SK-N-SH treated with all-trans-retinoic acid at 6 μM for 48 hours (cell line): ENCODE results near the gene AKAP8L.

Source experiments
- ATAC-seq: fragments of 200-7000 bp; cut with Tn5 transposase; 3 replicates; pipeline ENCODE4 v1.9.1; 2020; ENCODE audit warnings: mild to moderate bottlenecking, moderate library complexity
- ARNTL ChIP-seq: fragments of 450-650 bp; formaldehyde crosslinking; IDR thresholded peaks from 2 replicates; pipeline ENCODE4 v1.5.0; 2020; ENCODE audit warnings: low read depth, mild to moderate bottlenecking, moderate library complexity, borderline replicate concordance
- BACH2 ChIP-seq: fragments of 250-450 bp; sonication (Bioruptor Pico); IDR thresholded peaks from 2 replicates; pipeline ENCODE4 v1.9.0; 2021; ENCODE audit warnings: mild to moderate bottlenecking, borderline replicate concordance
- CREB5 ChIP-seq: fragments of 250-450 bp; sonication (Bioruptor Pico); IDR thresholded peaks from 2 replicates; pipeline ENCODE4 v1.5.1; 2020; ENCODE audit warnings: low read depth, mild to moderate bottlenecking, moderate library complexity
- CSDC2 ChIP-seq: fragments of 250-450 bp; sonication (Bioruptor Pico); IDR thresholded peaks from 2 replicates; pipeline ENCODE4 v1.5.0; 2020; ENCODE audit warnings: mild to moderate bottlenecking, moderate library complexity
- CSRNP3 ChIP-seq: fragments of 250-450 bp; sonication (Bioruptor Pico); IDR thresholded peaks from 2 replicates; pipeline ENCODE4 v1.5.1; 2021; ENCODE audit warnings: mild to moderate bottlenecking, moderate library complexity
- ESRRG ChIP-seq: fragments of 250-450 bp; sonication (Bioruptor Pico); IDR thresholded peaks from 2 replicates; pipeline ENCODE4 v1.6.1; 2021; ENCODE audit warnings: mild to moderate bottlenecking
- GLIS3 ChIP-seq: fragments of 250-450 bp; sonication (Bioruptor Pico); IDR thresholded peaks from 2 replicates; pipeline ENCODE4 v1.5.0; 2020; ENCODE audit warnings: mild to moderate bottlenecking, moderate library complexity
- ISL1 ChIP-seq: fragments of 250-450 bp; sonication (Bioruptor Pico); IDR thresholded peaks from 2 replicates; pipeline ENCODE4 v2.1.2; 2022; ENCODE audit warnings: mild to moderate bottlenecking, moderate library complexity
- OSR1 ChIP-seq: fragments of 250-450 bp; sonication (Bioruptor Pico); IDR thresholded peaks from 2 replicates; pipeline ENCODE4 v1.8.0; 2022; ENCODE audit warnings: moderate library complexity, mild to moderate bottlenecking, inconsistent platforms
- PATZ1 ChIP-seq: fragments of 250-450 bp; sonication (Bioruptor Pico); IDR thresholded peaks from 2 replicates; pipeline ENCODE4 v1.8.0; 2020; ENCODE audit warnings: mild to moderate bottlenecking, moderate library complexity, borderline replicate concordance
- POU6F1 ChIP-seq: fragments of 250-450 bp; sonication (Bioruptor Pico); IDR thresholded peaks from 2 replicates; pipeline ENCODE4 v1.8.0; 2021; ENCODE audit warnings: low read depth, mild to moderate bottlenecking, moderate library complexity, borderline replicate concordance
- PPARA ChIP-seq: fragments of 250-450 bp; sonication (Bioruptor Pico); IDR thresholded peaks from 2 replicates; pipeline ENCODE4 v1.5.0; 2020; ENCODE audit warnings: mild to moderate bottlenecking, borderline replicate concordance
- RARB ChIP-seq: fragments of 250-450 bp; sonication (Bioruptor Pico); IDR thresholded peaks from 2 replicates; pipeline ENCODE4 v1.8.0; 2021; ENCODE audit warnings: mild to moderate bottlenecking, moderate library complexity
- SNAI2 ChIP-seq: fragments of 250-450 bp; sonication (Bioruptor Pico); IDR thresholded peaks from 2 replicates; pipeline ENCODE4 v1.5.0; 2020; ENCODE audit warnings: mild to moderate bottlenecking, moderate library complexity
- TCF4 ChIP-seq: fragments of 250-450 bp; sonication (Bioruptor Pico); IDR thresholded peaks from 2 replicates; pipeline ENCODE4 v1.8.0; 2021; ENCODE audit warnings: mild to moderate bottlenecking, moderate library complexity, borderline replicate concordance
- TOX ChIP-seq: fragments of 250-450 bp; sonication (Bioruptor Pico); IDR thresholded peaks from 2 replicates; pipeline ENCODE4 v1.8.0; 2021; ENCODE audit warnings: mild to moderate bottlenecking, moderate library complexity, borderline replicate concordance
- TSHZ2 ChIP-seq: fragments of 250-450 bp; sonication (Bioruptor Pico); IDR thresholded peaks from 2 replicates; pipeline ENCODE4 v1.5.0; 2020; ENCODE audit warnings: mild to moderate bottlenecking, moderate library complexity
- ZC3H10 ChIP-seq: fragments of 250-450 bp; sonication (Bioruptor Pico); IDR thresholded peaks from 2 replicates; pipeline ENCODE4 v1.5.1; 2021; ENCODE audit warnings: mild to moderate bottlenecking, moderate library complexity
- ZFP3 ChIP-seq: fragments of 250-450 bp; sonication (Bioruptor Pico); IDR thresholded peaks from 2 replicates; pipeline ENCODE4 v1.5.0; 2020; ENCODE audit warnings: mild to moderate bottlenecking, moderate library complexity
- ZFP30 ChIP-seq: fragments of 450-650 bp; formaldehyde crosslinking; IDR thresholded peaks from 2 replicates; pipeline ENCODE4 v1.5.0; 2022; ENCODE audit warnings: mild to moderate bottlenecking, moderate library complexity
- ZNF565 ChIP-seq: fragments of 450-650 bp; formaldehyde crosslinking; conservative IDR thresholded peaks from 2 replicates; pipeline ENCODE4 v1.5.0; 2020; ENCODE audit warnings: low read depth, mild to moderate bottlenecking, moderate library complexity
- ZNF70 ChIP-seq: fragments of 450-650 bp; formaldehyde crosslinking; IDR thresholded peaks from 2 replicates; pipeline ENCODE4 v1.5.0; 2020; ENCODE audit warnings: mild to moderate bottlenecking, moderate library complexity
- ZNF8 ChIP-seq: fragments of 450-650 bp; formaldehyde crosslinking; IDR thresholded peaks from 2 replicates; pipeline ENCODE4 v1.5.0; 2020; ENCODE audit warnings: mild to moderate bottlenecking, moderate library complexity

The AKAP8L gene

GRCh38 chr19:15419413-15420025, 731 bp upstream of the AKAP8L start:
- ATAC-seq: no peak
- TF ChIP-seq SNAI2 (CRISPR knock-in tag): no peak

- ATAC-seq: peak; percentile 7; the same call in 2 of the 3 replicates
These were observed 583 bp downstream of the AKAP8L start for GRCh38 chr19:15418231-15418578.

GRCh38 chr19:15417699-15418098, 1.1 kb downstream of the AKAP8L start:
- ATAC-seq: no peak
- TF ChIP-seq ZFP30: no peak
- TF ChIP-seq CREB5 (CRISPR knock-in tag): no peak
- no peak for TF ChIP-seq RARB
- TF ChIP-seq SNAI2 (CRISPR knock-in tag): no peak
- TF ChIP-seq TOX (CRISPR knock-in tag): no peak
- TF ChIP-seq ISL1: no peak
- no peak for TF ChIP-seq CSDC2 (CRISPR knock-in tag)
- TF ChIP-seq ESRRG (CRISPR knock-in tag): no peak
- TF ChIP-seq POU6F1 (CRISPR knock-in tag): no peak
- no peak for TF ChIP-seq ZFP3 (CRISPR knock-in tag)
- no peak for TF ChIP-seq PPARA (CRISPR knock-in tag)

More at GRCh38 chr19:15418231-15418578, 583 bp downstream of the AKAP8L start:
- TF ChIP-seq ARNTL (CRISPR knock-in tag) (no peak), ZNF565 (CRISPR knock-in tag) (no peak), GLIS3 (no peak), ZFP30 (no peak), TCF4 (CRISPR knock-in tag) (no peak), ZNF70 (no peak), ZNF8 (CRISPR knock-in tag) (no peak), TSHZ2 (CRISPR knock-in tag) (no peak), CSDC2 (CRISPR knock-in tag) (no peak), RARB (no peak), PPARA (CRISPR knock-in tag) (no peak), OSR1 (CRISPR knock-in tag) (no peak), PATZ1 (no peak), BACH2 (CRISPR knock-in tag) (no peak), CSRNP3 (CRISPR knock-in tag) (no peak), TOX (CRISPR knock-in tag) (no peak), ZC3H10 (CRISPR knock-in tag) (no peak), ESRRG (CRISPR knock-in tag) (no peak), POU6F1 (CRISPR knock-in tag) (no peak)
- TF ChIP-seq, all 23 proteins: peak for 0
